Measurements from ENCODE around the gene DOK3. TPM values are rescaled to one million over a fixed set of nuclear protein-coding genes. Genes with fewer than 3 reads are reported as not detected.

The DOK3 gene
- polyA plus RNA-seq, 2 of the 4 experiments (the other 2 are of a cell fraction), result 1.3 to 7.1 TPM

DNA sequence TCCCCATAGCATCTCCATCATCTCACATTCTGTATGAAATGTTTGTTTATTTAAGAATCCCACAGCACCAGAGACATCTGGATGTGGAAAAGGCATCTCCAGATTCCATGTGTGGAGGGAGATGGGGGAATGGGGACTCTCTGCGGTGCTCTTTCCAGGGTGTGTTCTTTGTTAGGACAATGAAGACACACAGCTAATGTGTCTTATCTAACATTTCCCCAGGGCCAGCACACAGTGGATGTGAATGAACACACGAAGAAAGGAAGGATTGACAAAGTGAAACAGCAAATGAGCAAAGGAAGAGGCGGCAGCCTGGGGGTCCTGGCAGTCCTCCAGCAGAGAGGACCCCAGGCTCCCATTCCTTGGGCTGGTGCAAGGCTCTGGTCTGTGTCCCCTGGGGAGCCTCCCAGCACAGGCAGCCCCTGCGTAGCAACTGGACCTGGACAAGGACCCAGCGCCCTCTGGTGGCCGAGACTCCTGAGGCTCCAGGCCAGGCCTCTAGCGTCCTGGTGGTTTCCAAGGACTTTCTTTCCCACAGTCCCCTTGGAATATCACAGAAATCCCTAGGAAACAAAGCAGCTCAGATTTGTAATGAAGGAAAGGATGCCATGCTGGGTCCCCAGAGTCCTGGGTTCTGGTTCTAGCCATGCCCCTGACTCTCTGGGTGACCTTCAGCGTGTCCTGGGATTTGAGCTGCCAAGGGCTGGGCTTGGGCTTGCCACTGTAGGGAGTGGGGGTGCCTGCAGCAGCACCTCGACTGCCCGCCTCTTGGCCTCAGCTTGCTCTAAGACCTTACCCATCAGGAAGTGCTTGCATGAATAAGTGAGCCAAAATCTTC, 8.7 kb downstream of the DOK3 start (continued):
- TF ChIP-seq, protein P1, sequence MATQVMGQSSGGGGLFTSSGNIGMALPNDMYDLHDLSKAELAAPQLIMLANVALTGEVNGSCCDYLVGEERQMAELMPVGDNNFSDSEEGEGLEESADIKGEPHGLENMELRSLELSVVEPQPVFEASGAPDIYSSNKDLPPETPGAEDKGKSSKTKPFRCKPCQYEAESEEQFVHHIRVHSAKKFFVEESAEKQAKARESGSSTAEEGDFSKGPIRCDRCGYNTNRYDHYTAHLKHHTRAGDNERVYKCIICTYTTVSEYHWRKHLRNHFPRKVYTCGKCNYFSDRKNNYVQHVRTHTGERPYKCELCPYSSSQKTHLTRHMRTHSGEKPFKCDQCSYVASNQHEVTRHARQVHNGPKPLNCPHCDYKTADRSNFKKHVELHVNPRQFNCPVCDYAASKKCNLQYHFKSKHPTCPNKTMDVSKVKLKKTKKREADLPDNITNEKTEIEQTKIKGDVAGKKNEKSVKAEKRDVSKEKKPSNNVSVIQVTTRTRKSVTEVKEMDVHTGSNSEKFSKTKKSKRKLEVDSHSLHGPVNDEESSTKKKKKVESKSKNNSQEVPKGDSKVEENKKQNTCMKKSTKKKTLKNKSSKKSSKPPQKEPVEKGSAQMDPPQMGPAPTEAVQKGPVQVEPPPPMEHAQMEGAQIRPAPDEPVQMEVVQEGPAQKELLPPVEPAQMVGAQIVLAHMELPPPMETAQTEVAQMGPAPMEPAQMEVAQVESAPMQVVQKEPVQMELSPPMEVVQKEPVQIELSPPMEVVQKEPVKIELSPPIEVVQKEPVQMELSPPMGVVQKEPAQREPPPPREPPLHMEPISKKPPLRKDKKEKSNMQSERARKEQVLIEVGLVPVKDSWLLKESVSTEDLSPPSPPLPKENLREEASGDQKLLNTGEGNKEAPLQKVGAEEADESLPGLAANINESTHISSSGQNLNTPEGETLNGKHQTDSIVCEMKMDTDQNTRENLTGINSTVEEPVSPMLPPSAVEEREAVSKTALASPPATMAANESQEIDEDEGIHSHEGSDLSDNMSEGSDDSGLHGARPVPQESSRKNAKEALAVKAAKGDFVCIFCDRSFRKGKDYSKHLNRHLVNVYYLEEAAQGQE (IDR thresholded peaks at IDR 0.05), result no peak
- no peak for TF ChIP-seq POLR2AphosphoS2 (conservative IDR thresholded peaks at IDR 0.05; ENCODE audit: low read length)
- no peak for TF ChIP-seq BCL3 (IDR thresholded peaks at IDR 0.05)
- TF ChIP-seq ZFP36 (IDR thresholded peaks at IDR 0.05; ENCODE audit: borderline replicate concordance, partially characterized antibody), result no peak
- no peak for TF ChIP-seq TFCP2L1 (CRISPR knock-in tag; IDR thresholded peaks at IDR 0.05)

DNA sequence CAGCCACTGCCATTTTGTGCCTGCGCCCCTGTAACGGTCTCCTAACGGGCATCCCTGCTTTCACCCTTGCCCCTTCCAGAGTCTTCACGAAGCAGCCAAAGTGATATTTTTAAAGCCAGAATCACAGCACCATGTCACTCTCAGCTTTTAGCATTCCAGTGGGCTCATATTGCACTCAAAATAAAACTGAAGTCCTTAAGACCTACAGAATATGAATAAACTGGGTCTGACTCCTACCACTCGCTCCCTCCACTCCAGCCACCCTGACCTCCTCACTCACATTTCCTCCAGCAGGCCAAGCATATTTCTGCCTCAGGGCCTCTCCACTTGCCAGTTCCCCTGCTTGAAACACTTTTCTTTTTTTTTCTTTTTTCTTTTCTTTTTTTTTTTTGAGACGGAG, 9.8 kb downstream of the DOK3 start:
- ChIA-PET POLR2A (no interaction called here), CTCF (interaction anchor here (0.9 to 18.1 kb wide), 13 partner anchors 9 to 187 kb away, joined by 3 to 354 read pairs (median 23); partner anchors contain the start of genes DDX41, DOK3, PFN3 and PRR7)
- ATAC-seq (no peak), FAIRE-seq (no peak), DNase-seq (ENCODE audit: low read depth in 1 of 2, low spot score in 1 of 2) (no peak)
- no peak overlapping the region for H3K27ac ChIP-seq
- H3K4me3 ChIP-seq, result no peak overlapping the region
- H3K4me1 ChIP-seq, result peaks cover 27% of the 10 kb centered on the region
- TF ChIP-seq, protein P2, sequence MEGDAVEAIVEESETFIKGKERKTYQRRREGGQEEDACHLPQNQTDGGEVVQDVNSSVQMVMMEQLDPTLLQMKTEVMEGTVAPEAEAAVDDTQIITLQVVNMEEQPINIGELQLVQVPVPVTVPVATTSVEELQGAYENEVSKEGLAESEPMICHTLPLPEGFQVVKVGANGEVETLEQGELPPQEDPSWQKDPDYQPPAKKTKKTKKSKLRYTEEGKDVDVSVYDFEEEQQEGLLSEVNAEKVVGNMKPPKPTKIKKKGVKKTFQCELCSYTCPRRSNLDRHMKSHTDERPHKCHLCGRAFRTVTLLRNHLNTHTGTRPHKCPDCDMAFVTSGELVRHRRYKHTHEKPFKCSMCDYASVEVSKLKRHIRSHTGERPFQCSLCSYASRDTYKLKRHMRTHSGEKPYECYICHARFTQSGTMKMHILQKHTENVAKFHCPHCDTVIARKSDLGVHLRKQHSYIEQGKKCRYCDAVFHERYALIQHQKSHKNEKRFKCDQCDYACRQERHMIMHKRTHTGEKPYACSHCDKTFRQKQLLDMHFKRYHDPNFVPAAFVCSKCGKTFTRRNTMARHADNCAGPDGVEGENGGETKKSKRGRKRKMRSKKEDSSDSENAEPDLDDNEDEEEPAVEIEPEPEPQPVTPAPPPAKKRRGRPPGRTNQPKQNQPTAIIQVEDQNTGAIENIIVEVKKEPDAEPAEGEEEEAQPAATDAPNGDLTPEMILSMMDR (IDR thresholded peaks at IDR 0.05), result no peak
- TF ChIP-seq RFX5 (IDR thresholded peaks at IDR 0.05), result no peak
- TF ChIP-seq GATA3 (IDR thresholded peaks at IDR 0.05; ENCODE audit: borderline replicate concordance), result no peak
- no peak for TF ChIP-seq JUN (IDR thresholded peaks at IDR 0.05)
- no peak for TF ChIP-seq NPAS2 (CRISPR knock-in tag; IDR thresholded peaks at IDR 0.05; ENCODE audit: borderline replicate concordance)
- TF ChIP-seq SMC3 (IDR thresholded peaks at IDR 0.05), result no peak
- no peak for TF ChIP-seq SREBF2 (IDR thresholded peaks at IDR 0.05)
- no peak for TF ChIP-seq FOSL2 (IDR thresholded peaks at IDR 0.05)
- no peak for TF ChIP-seq FOSL2 (CRISPR knock-in tag; IDR thresholded peaks at IDR 0.05)
- TF ChIP-seq BHLHE40 (IDR thresholded peaks at IDR 0.05; ENCODE audit: low read depth, low read length), result no peak
- TF ChIP-seq ZNF302 (CRISPR knock-in tag; IDR thresholded peaks at IDR 0.05), result no peak
- no peak for TF ChIP-seq PBX3 (IDR thresholded peaks at IDR 0.05)
- TF ChIP-seq, protein P1 (IDR thresholded peaks at IDR 0.05), result no peak
- no peak for TF ChIP-seq POLR2AphosphoS2 (conservative IDR thresholded peaks at IDR 0.05; ENCODE audit: low read length)
- TF ChIP-seq KDM5A (IDR thresholded peaks at IDR 0.05), result no peak
- TF ChIP-seq ZSCAN20 (CRISPR knock-in tag; IDR thresholded peaks at IDR 0.05), result no peak
- no peak for TF ChIP-seq KDM1A (IDR thresholded peaks at IDR 0.05; ENCODE audit: low read depth)
- no peak for TF ChIP-seq RAD21 (conservative IDR thresholded peaks at IDR 0.05 in 1 of 2, IDR thresholded peaks at IDR 0.05 in 1 of 2)
- no peak for TF ChIP-seq HES2 (IDR thresholded peaks at IDR 0.05)
- no peak for TF ChIP-seq HOXB5 (CRISPR knock-in tag; IDR thresholded peaks at IDR 0.05)
- no peak for TF ChIP-seq CHD2 (IDR thresholded peaks at IDR 0.05; ENCODE audit: low read length, partially characterized antibody)
- no peak overlapping the region for H3K4me2 ChIP-seq
- no peaks in the 10 kb centered on the region for H3K9me3 ChIP-seq
- 81% methylated on average over 6 of the region's 6 CpGs for WGBS (ENCODE audit: missing lambda C conversion rate)

All from A549 (cell line).